HEK293 (cell line): ENCODE measurements around the gene FOXL2NB.

Experiments
- CTCF ChIA-PET: fragments of 350-600 bp; formaldehyde crosslinking; extraction: SDS; loops from one replicate; lab custom pipeline; 2021; ENCODE audit warnings: antibody characterized with exemption; lab: Yijun Ruan, JAX
- POLR2A ChIA-PET: fragments of 300-600 bp; formaldehyde crosslinking; extraction: SDS; loops from one replicate; lab custom pipeline; 2020; ENCODE audit warnings: antibody characterized with exemption, inconsistent platforms; lab: Yijun Ruan, JAX
- H3K27ac ChIP-seq: fragments of 200-500 bp; sonication (Bioruptor generic); 2 replicates; pipeline ENCODE4 v1.5.1; 2014; ENCODE audit warnings: low read depth, low read length, control low read depth, inconsistent platforms; ENCODE audit errors: extremely low read depth
- H3K36me3 ChIP-seq, 2 experiments: fragments of 200-500 bp in 1 of 2; sonication (Bioruptor generic) in 1 of 2; 1 replicate in 1 of 2; 2 replicates in 1 of 2; pipeline ENCODE4 v1.5.1; 2014 to 2017; ENCODE audit warnings: inconsistent platforms in 2 of 2, low read length in 2 of 2; ENCODE audit not compliant: control insufficient read depth in 2 of 2, insufficient read depth in 1 of 2
- H3K4me1 ChIP-seq: fragments of 200-500 bp; sonication (Bioruptor generic); 2 replicates; pipeline ENCODE4 v1.5.1; 2014; ENCODE audit warnings: mild to moderate bottlenecking, low read length, inconsistent platforms; ENCODE audit not compliant: control insufficient read depth, insufficient read depth
- H3K4me3 ChIP-seq: 2 replicates; pipeline ENCODE4 v1.5.1; 2011; ENCODE audit warnings: low read depth, mild to moderate bottlenecking, control low read depth, low read length, moderate library complexity
- H3K9me3 ChIP-seq: fragments of 200-500 bp; sonication (Bioruptor generic); 2 replicates; pipeline ENCODE4 v1.5.1; 2014; ENCODE audit warnings: low read depth, low read length, inconsistent platforms; ENCODE audit not compliant: control insufficient read depth, insufficient read depth
- GFI1B ChIP-seq: fragments of 450-650 bp; formaldehyde crosslinking; IDR thresholded peaks from 2 replicates; pipeline ENCODE4 v1.5.1; 2016; ENCODE audit warnings: missing biosample characterization, missing genetic modification characterization
- GLI4 ChIP-seq: fragments of 450-650 bp; formaldehyde crosslinking; IDR thresholded peaks from 2 replicates; pipeline ENCODE4 v1.5.1; 2016; ENCODE audit warnings: missing biosample characterization, missing genetic modification characterization
- KLF16 ChIP-seq: fragments of 450-650 bp; formaldehyde crosslinking; IDR thresholded peaks from 2 replicates; pipeline ENCODE4 v1.5.1; 2017; ENCODE audit warnings: missing biosample characterization, missing genetic modification characterization
- PRDM10 ChIP-seq: fragments of 450-650 bp; formaldehyde crosslinking; IDR thresholded peaks from 2 replicates; pipeline ENCODE4 v1.5.1; 2016; ENCODE audit warnings: missing biosample characterization, missing genetic modification characterization
- PRDM6 ChIP-seq: fragments of 450-650 bp; formaldehyde crosslinking; IDR thresholded peaks from 2 replicates; pipeline ENCODE4 v1.5.1; 2017; ENCODE audit warnings: missing biosample characterization, missing genetic modification characterization
- RBAK ChIP-seq: fragments of 450-650 bp; formaldehyde crosslinking; IDR thresholded peaks from 2 replicates; pipeline ENCODE4 v1.5.1; 2016; ENCODE audit warnings: missing biosample characterization, missing genetic modification characterization
- WT1 ChIP-seq: fragments of 450-650 bp; formaldehyde crosslinking; IDR thresholded peaks from 2 replicates; pipeline ENCODE4 v1.5.1; 2016; ENCODE audit warnings: missing biosample characterization, missing genetic modification characterization
- YY1 ChIP-seq: fragments of 450-650 bp; formaldehyde crosslinking; IDR thresholded peaks from 2 replicates; pipeline ENCODE4 v1.5.1; 2018; ENCODE audit warnings: missing biosample characterization, missing genetic modification characterization
- YY2 ChIP-seq: fragments of 450-650 bp; formaldehyde crosslinking; IDR thresholded peaks from 2 replicates; pipeline ENCODE4 v1.5.1; 2016; ENCODE audit warnings: missing biosample characterization, missing genetic modification characterization
- ZBTB1 ChIP-seq: fragments of 450-650 bp; formaldehyde crosslinking; IDR thresholded peaks from 2 replicates; pipeline ENCODE4 v1.5.1; 2016; ENCODE audit warnings: missing biosample characterization, missing genetic modification characterization
- ZBTB26 ChIP-seq: fragments of 450-650 bp; formaldehyde crosslinking; optimal IDR thresholded peaks from 2 replicates; pipeline ENCODE3; 2016; ENCODE audit warnings: missing biosample characterization, mild to moderate bottlenecking, missing genetic modification characterization
- ZFP37 ChIP-seq: fragments of 450-650 bp; formaldehyde crosslinking; IDR thresholded peaks from 2 replicates; pipeline ENCODE4 v1.5.1; 2016; ENCODE audit warnings: missing biosample characterization, missing genetic modification characterization
- ZNF10 ChIP-seq: fragments of 450-650 bp; formaldehyde crosslinking; IDR thresholded peaks from 2 replicates; pipeline ENCODE4 v1.5.1; 2017; ENCODE audit warnings: missing biosample characterization, missing genetic modification characterization
- ZNF138 ChIP-seq: fragments of 450-650 bp; formaldehyde crosslinking; IDR thresholded peaks from 2 replicates; pipeline ENCODE4 v1.5.1; 2016; ENCODE audit warnings: missing biosample characterization, missing genetic modification characterization, borderline replicate concordance
- ZNF2 ChIP-seq: fragments of 450-650 bp; formaldehyde crosslinking; IDR thresholded peaks from 2 replicates; pipeline ENCODE4 v1.5.1; 2016; ENCODE audit warnings: missing biosample characterization, missing genetic modification characterization
- ZNF266 ChIP-seq: fragments of 450-650 bp; formaldehyde crosslinking; IDR thresholded peaks from 2 replicates; pipeline ENCODE4 v1.5.1; 2016; ENCODE audit warnings: missing biosample characterization, missing genetic modification characterization, low read depth
- ZNF335 ChIP-seq: fragments of 450-650 bp; formaldehyde crosslinking; conservative IDR thresholded peaks from 2 replicates; pipeline ENCODE4 v1.5.1; 2016; ENCODE audit warnings: missing biosample characterization, missing genetic modification characterization
- ZNF416 ChIP-seq: fragments of 450-650 bp; formaldehyde crosslinking; IDR thresholded peaks from 2 replicates; pipeline ENCODE4 v1.5.1; 2016; ENCODE audit warnings: missing biosample characterization, missing genetic modification characterization
- ZNF48 ChIP-seq: fragments of 450-650 bp; formaldehyde crosslinking; IDR thresholded peaks from 2 replicates; pipeline ENCODE4 v1.5.1; 2016; ENCODE audit warnings: missing biosample characterization, missing genetic modification characterization
- ZNF561 ChIP-seq: fragments of 450-650 bp; IDR thresholded peaks from 2 replicates; pipeline ENCODE4 v1.5.1; 2018; ENCODE audit warnings: missing biosample characterization, missing genetic modification characterization, borderline replicate concordance
- ZNF596 ChIP-seq: fragments of 450-650 bp; IDR thresholded peaks from 2 replicates; pipeline ENCODE4 v1.5.0; 2018; ENCODE audit warnings: missing biosample characterization, mild to moderate bottlenecking, missing genetic modification characterization, moderate library complexity
- ZNF692 ChIP-seq: fragments of 450-650 bp; formaldehyde crosslinking; IDR thresholded peaks from 2 replicates; pipeline ENCODE4 v1.5.1; 2016; ENCODE audit warnings: missing biosample characterization, missing genetic modification characterization
- ZNF747 ChIP-seq: fragments of 450-650 bp; formaldehyde crosslinking; IDR thresholded peaks from 2 replicates; pipeline ENCODE4 v1.5.1; 2016; ENCODE audit warnings: missing biosample characterization, missing genetic modification characterization
- ZNF792 ChIP-seq: fragments of 450-650 bp; formaldehyde crosslinking; IDR thresholded peaks from 2 replicates; pipeline ENCODE4 v1.5.1; 2016; ENCODE audit warnings: missing biosample characterization, missing genetic modification characterization

Gene FOXL2NB

GRCh38 chr3:138950006-138950644 lies 3.1 kb downstream of the FOXL2NB start:
- Histone ChIP-seq H3K27ac (no peak overlapping the region), H3K9me3 (no peaks in the 10 kb centered on the region), H3K4me1 (no peaks in the 10 kb centered on the region), H3K4me3 (peak overlapping the region; percentile 19), H3K36me3 (no peaks in the 10 kb centered on the region)
- ChIA-PET CTCF (interaction anchor here (0.7 to 1.3 kb wide), 4 partner anchors 8 to 404 kb away, joined by 3 to 4 read pairs (median 3); partner anchors contain the start of gene CEP70), POLR2A (no interaction called here)
- TF ChIP-seq WT1 (tag by site-specific recombination), result no peak
- TF ChIP-seq ZNF561 (tag by site-specific recombination), result no peak
- TF ChIP-seq ZNF335 (tag by site-specific recombination), result no peak
- TF ChIP-seq ZNF692 (tag by site-specific recombination), result no peak
- TF ChIP-seq KLF16 (tag by site-specific recombination), result no peak
- no peak for TF ChIP-seq ZNF792
- no peak for TF ChIP-seq PRDM10
- no peak for TF ChIP-seq GFI1B
- TF ChIP-seq ZNF2 (tag by site-specific recombination), result no peak
- no peak for TF ChIP-seq ZNF48 (tag by site-specific recombination)
- no peak for TF ChIP-seq YY2 (tag by site-specific recombination)
- no peak for TF ChIP-seq GLI4
- TF ChIP-seq ZBTB1 (tag by site-specific recombination), result no peak
- TF ChIP-seq RBAK, result no peak
- TF ChIP-seq ZNF138, result no peak
- TF ChIP-seq ZNF266, result no peak
- no peak for TF ChIP-seq ZNF596 (tag by site-specific recombination)

GRCh38 chr3:138950701-138951100 lies 3.7 kb downstream of the FOXL2NB start:
- H3K27ac ChIP-seq, result no peak overlapping the region
- H3K4me3 ChIP-seq, result no peak overlapping the region
- H3K36me3 ChIP-seq, result no peaks in the 10 kb centered on the region
- CTCF ChIA-PET, result interaction anchor here (0.7 to 0.9 kb wide), 4 partner anchors 9 to 403 kb away, joined by 3 to 4 read pairs (median 4); no protein-coding TSS in a partner anchor
- TF ChIP-seq YY1 (tag by site-specific recombination) (no peak), PRDM6 (tag by site-specific recombination) (no peak), ZNF10 (no peak), ZFP37 (no peak), ZBTB26 (tag by site-specific recombination) (no peak), ZNF416 (no peak), ZNF747 (tag by site-specific recombination) (no peak)
- POLR2A ChIA-PET, result no interaction called here
- H3K4me1 ChIP-seq, result no peaks in the 10 kb centered on the region
- no peaks in the 10 kb centered on the region for H3K9me3 ChIP-seq
